ENCODE data around the gene AP2A2.

AP2A2 gene

GRCh38 chr11:889687-890475 lies 35.8 kb upstream of the AP2A2 start:
- POLR2A ChIA-PET (ENCODE audit: low non-redundant PET): no interaction called here
- no peak for DNase-seq (ENCODE audit: low spot score)
- TF ChIP-seq, protein P1, sequence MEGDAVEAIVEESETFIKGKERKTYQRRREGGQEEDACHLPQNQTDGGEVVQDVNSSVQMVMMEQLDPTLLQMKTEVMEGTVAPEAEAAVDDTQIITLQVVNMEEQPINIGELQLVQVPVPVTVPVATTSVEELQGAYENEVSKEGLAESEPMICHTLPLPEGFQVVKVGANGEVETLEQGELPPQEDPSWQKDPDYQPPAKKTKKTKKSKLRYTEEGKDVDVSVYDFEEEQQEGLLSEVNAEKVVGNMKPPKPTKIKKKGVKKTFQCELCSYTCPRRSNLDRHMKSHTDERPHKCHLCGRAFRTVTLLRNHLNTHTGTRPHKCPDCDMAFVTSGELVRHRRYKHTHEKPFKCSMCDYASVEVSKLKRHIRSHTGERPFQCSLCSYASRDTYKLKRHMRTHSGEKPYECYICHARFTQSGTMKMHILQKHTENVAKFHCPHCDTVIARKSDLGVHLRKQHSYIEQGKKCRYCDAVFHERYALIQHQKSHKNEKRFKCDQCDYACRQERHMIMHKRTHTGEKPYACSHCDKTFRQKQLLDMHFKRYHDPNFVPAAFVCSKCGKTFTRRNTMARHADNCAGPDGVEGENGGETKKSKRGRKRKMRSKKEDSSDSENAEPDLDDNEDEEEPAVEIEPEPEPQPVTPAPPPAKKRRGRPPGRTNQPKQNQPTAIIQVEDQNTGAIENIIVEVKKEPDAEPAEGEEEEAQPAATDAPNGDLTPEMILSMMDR (conservative IDR thresholded peaks at IDR 0.05; ENCODE audit: low read depth): no peak
- CTCF ChIA-PET: interaction anchor here (0.7 kb wide), 1 partner anchor 44 kb away, joined by 3 read pairs; no protein-coding TSS in a partner anchor
- H3K27ac ChIP-seq: no peak overlapping the region

- no peak for DNase-seq (ENCODE audit: low spot score)
- TF ChIP-seq, protein P1 (conservative IDR thresholded peaks at IDR 0.05; ENCODE audit: low read depth): no peak
- ChIA-PET CTCF (no interaction called here), POLR2A (ENCODE audit: low non-redundant PET) (no interaction called here)
- no peak overlapping the region for H3K27ac ChIP-seq
Observed at GRCh38 chr11:890794-891540, 34.7 kb upstream of the AP2A2 start.

GRCh38 chr11:893008-893654 lies 32.5 kb upstream of the AP2A2 start:
- DNase-seq (ENCODE audit: low spot score): no peak
- peak overlapping the region; percentile 4; the same call in 1 of the 2 replicates for H3K27ac ChIP-seq
- ChIA-PET CTCF (no interaction called here), POLR2A (ENCODE audit: low non-redundant PET) (no interaction called here)
- TF ChIP-seq, protein P1 (conservative IDR thresholded peaks at IDR 0.05; ENCODE audit: low read depth): no peak

DNA sequence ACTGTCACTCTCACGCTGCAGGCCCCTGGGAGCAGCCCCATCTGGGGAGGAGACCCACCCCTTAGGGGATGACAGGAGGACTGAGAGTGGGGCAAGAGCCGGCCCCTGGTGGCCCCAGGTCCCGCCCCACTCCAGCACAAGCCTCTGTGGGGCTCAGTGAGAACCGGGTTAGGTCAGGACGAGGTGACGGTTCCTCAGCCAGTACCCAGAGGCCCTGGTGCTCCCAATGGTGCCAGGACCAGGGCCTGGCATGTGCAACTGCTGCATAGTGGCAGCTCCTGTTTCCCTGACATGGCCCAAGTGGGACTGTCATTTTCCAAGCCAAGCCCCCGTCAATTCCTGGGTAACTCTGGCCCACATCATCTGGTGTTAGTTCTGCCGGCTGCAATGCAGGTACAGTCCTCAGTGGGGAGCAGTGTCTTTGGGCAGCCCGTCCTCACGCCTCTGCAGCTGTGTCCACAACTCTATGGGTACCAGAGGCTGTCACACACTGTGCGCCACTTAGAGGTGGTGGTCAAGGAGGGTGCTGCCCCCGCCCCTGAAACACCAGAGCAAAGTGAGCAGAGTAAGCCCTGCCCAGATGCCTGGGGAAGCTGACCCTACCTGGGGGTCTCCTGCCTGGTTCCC lies 31.0 kb upstream of the AP2A2 start:
- H3K27ac ChIP-seq: peak overlapping the region; percentile 35
- DNase-seq (ENCODE audit: low spot score): no peak
- TF ChIP-seq, protein P1 (conservative IDR thresholded peaks at IDR 0.05; ENCODE audit: low read depth): no peak
- POLR2A ChIA-PET (ENCODE audit: low non-redundant PET): no interaction called here
- CTCF ChIA-PET: interaction anchor here (1.2 kb wide), 1 partner anchor 25 kb away, joined by 3 read pairs; no protein-coding TSS in a partner anchor

- DNase-seq (ENCODE audit: low spot score): no peak
- TF ChIP-seq, protein P1 (conservative IDR thresholded peaks at IDR 0.05; ENCODE audit: low read depth): no peak
- ChIA-PET CTCF (interaction anchor here (0.7 to 1.2 kb wide), 2 partner anchors 18 to 26 kb away, joined by 3 read pairs; no protein-coding TSS in a partner anchor), POLR2A (ENCODE audit: low non-redundant PET) (interaction anchor here (0.6 kb wide), 1 partner anchor 26 kb away, joined by 3 read pairs; no protein-coding TSS in a partner anchor)
- H3K27ac ChIP-seq: peak overlapping the region; percentile 35
Observed at GRCh38 chr11:895331-896110, 30.1 kb upstream of the AP2A2 start.

All from RWPE1 (cell line).